ENCODE measurements around the gene MPPED1. TPM values are rescaled to one million over a fixed set of nuclear protein-coding genes. Genes with fewer than 3 reads are reported as not detected.

MPPED1 gene
- total and polyA plus RNA-seq, 4 donors: 0.89 to 6.5 (median 4.1) TPM

GRCh38 chr22:43498856-43499253 is 87.0 kb downstream of the MPPED1 start:
- no peaks in the 10 kb centered on the region for H3K9me3 ChIP-seq (ENCODE audit: control insufficient read depth in 4 of 4, low read length in 3 of 4)
- H3K36me3 ChIP-seq (ENCODE audit: control insufficient read depth in 4 of 4, insufficient read depth in 3 of 4, low read depth in 1 of 4, low read length in 3 of 4): peaks cover 0 to 19% (median 5%) of the 10 kb centered on the region in 4 donors
- H3K27ac ChIP-seq (ENCODE audit: low read depth in 1 of 2, low read length in 2 of 2): no peak overlapping the region
- TF ChIP-seq FOXA1 (IDR thresholded peaks at IDR 0.05) (no peak), HNF4A (conservative IDR thresholded peaks at IDR 0.05) (no peak), NR2F2 (IDR thresholded peaks at IDR 0.05) (no peak), ZBTB33 (IDR thresholded peaks at IDR 0.05) (no peak), YY1 (IDR thresholded peaks at IDR 0.05) (no peak), ATF3 (IDR thresholded peaks at IDR 0.05) (no peak), GABPA (IDR thresholded peaks at IDR 0.05 in 1 of 2, conservative IDR thresholded peaks at IDR 0.05 in 1 of 2) (no peak), RXRA (IDR thresholded peaks at IDR 0.05) (no peak), CTCF (IDR thresholded peaks at IDR 0.05; ENCODE audit: low read depth, low read length, missing input control) (no peak), TAF1 (conservative IDR thresholded peaks at IDR 0.05) (no peak), JUND (IDR thresholded peaks at IDR 0.05) (no peak), FOXA2 (IDR thresholded peaks at IDR 0.05) (no peak), RAD21 (IDR thresholded peaks at IDR 0.05) (no peak)
- TF ChIP-seq, protein P1, sequence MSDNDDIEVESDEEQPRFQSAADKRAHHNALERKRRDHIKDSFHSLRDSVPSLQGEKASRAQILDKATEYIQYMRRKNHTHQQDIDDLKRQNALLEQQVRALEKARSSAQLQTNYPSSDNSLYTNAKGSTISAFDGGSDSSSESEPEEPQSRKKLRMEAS (IDR thresholded peaks at IDR 0.05): no peak
- TF ChIP-seq, protein P2, sequence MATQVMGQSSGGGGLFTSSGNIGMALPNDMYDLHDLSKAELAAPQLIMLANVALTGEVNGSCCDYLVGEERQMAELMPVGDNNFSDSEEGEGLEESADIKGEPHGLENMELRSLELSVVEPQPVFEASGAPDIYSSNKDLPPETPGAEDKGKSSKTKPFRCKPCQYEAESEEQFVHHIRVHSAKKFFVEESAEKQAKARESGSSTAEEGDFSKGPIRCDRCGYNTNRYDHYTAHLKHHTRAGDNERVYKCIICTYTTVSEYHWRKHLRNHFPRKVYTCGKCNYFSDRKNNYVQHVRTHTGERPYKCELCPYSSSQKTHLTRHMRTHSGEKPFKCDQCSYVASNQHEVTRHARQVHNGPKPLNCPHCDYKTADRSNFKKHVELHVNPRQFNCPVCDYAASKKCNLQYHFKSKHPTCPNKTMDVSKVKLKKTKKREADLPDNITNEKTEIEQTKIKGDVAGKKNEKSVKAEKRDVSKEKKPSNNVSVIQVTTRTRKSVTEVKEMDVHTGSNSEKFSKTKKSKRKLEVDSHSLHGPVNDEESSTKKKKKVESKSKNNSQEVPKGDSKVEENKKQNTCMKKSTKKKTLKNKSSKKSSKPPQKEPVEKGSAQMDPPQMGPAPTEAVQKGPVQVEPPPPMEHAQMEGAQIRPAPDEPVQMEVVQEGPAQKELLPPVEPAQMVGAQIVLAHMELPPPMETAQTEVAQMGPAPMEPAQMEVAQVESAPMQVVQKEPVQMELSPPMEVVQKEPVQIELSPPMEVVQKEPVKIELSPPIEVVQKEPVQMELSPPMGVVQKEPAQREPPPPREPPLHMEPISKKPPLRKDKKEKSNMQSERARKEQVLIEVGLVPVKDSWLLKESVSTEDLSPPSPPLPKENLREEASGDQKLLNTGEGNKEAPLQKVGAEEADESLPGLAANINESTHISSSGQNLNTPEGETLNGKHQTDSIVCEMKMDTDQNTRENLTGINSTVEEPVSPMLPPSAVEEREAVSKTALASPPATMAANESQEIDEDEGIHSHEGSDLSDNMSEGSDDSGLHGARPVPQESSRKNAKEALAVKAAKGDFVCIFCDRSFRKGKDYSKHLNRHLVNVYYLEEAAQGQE (IDR thresholded peaks at IDR 0.05): no peak
- no peaks in the 10 kb centered on the region for H3K4me1 ChIP-seq (ENCODE audit: control insufficient read depth in 4 of 4, insufficient read depth in 4 of 4, low read length in 3 of 4)
- 94% methylated on average over 1 of the region's 1 CpG for WGBS
- H3K27me3 ChIP-seq (ENCODE audit: control insufficient read depth in 4 of 4, insufficient read depth in 4 of 4, low read length in 3 of 4): no peaks in the 10 kb centered on the region
- H3K9ac ChIP-seq (ENCODE audit: low read depth in 1 of 2, low read length in 2 of 2): no peak overlapping the region
- H3K4me3 ChIP-seq (ENCODE audit: low read depth in 1 of 3, low read length in 3 of 3): no peak overlapping the region
- no peak for DNase-seq (ENCODE audit: low spot score)

Data from liver (tissue), 9 donors.